GM12873 (cell line): ENCODE data around the gene USO1.

Experiments
- CTCF ChIP-seq: IDR thresholded peaks from 2 replicates; pipeline ENCODE4 v1.5.1; 2012; ENCODE audit warnings: low read depth, mild to moderate bottlenecking, moderate library complexity, low read length, control low read depth; ENCODE audit not compliant: insufficient read depth; ENCODE audit errors: missing control alignments

USO1 gene

GRCh38 chr4:75733369-75733768, 9.0 kb downstream of the USO1 start:
- TF ChIP-seq CTCF = no peak

GRCh38 chr4:75735525-75735924, 11.1 kb downstream of the USO1 start:
- TF ChIP-seq CTCF = no peak

GRCh38 chr4:75736862-75737261, 12.5 kb downstream of the USO1 start:
- TF ChIP-seq CTCF = no peak

DNA sequence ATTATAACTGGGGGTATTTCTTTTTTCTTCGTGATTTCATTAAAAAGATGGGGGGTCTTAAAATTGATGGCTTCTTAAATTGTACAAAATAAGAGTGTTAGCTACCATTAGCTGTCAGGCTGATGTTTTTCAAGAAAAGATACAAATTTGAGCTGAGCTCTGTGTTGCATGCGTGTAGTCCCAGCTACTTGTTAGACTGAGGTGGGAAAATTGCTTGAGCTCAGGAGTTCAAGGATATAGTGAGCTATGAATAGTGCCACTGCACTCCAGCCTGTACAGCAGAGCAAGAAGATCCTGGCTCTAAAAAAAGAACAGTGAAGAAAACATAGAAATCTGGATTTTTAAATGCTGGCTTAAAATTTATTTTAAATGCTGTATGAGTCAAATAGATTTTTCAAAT, 13.0 kb downstream of the USO1 start:
- no peak for TF ChIP-seq CTCF

GRCh38 chr4:75741027-75741426, 16.6 kb downstream of the USO1 start:
- TF ChIP-seq CTCF = no peak

DNA sequence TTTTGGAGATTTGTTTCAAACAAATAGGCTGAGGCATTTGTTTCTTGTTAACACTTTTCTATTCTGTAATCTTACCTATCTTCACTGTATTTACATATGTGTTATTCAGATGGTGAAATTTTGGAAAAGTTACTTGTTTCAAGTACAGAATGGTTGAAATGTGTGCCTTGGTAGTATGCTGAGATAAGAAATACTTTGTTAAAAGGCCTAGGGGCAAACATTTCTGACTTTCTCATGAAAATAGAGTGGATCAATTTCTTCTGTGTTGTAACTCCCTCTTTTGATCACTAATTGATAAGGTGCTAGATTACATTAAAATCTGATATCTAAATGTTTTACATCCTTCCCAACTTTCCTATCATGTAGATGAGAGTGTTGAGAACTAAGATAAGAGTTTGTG, 18.1 kb downstream of the USO1 start:
- TF ChIP-seq CTCF = no peak

DNA sequence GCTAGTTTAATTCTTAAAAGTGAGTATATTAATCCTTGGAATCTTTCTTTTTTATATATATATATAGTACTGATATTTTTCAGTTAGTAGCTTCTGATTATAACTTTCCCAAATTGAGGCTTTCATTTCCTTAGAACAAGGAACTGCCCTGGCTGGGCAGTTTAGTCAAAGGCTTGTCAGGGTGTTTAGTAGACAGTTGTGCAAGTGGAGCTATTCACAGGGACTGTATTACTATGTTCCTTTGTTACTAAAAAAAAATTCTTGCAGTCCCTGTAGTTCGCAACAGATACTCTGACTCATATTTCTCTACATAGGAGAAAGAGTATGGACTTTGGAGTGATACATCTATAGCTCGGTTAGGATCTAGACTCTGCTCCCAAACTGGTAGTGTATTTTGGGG, 20.8 kb downstream of the USO1 start:
- no peak for TF ChIP-seq CTCF

GRCh38 chr4:75745721-75746199, 21.4 kb downstream of the USO1 start:
- no peak for TF ChIP-seq CTCF
